AG04449 (cell line): ENCODE measurements around the gene CPNE2.

Experiments used
- CTCF ChIA-PET: fragments of 350-600 bp; formaldehyde crosslinking; extraction: SDS; loops from one replicate; lab custom pipeline; 2021; ENCODE audit warnings: antibody characterized with exemption; lab: Yijun Ruan, JAX
- POLR2A ChIA-PET: fragments of 400-600, 350-600 bp; formaldehyde crosslinking; extraction: SDS; loops from one replicate; lab custom pipeline; 2020; ENCODE audit warnings: antibody characterized with exemption, inconsistent platforms; lab: Yijun Ruan, JAX
- DNase-seq: peaks from one replicate; pipeline ENCODE4 v3.0.0-alpha.2; 2010; ENCODE audit warnings: low read depth, low spot score
- H3K4me3 ChIP-seq: 2 replicates; pipeline ENCODE4 v1.5.1; 2011; ENCODE audit warnings: low read depth, mild to moderate bottlenecking, control low read depth, low read length
- CTCF ChIP-seq: IDR thresholded peaks from one replicate; pipeline ENCODE4 v1.5.1; 2011; ENCODE audit warnings: mild to moderate bottlenecking, moderate library complexity, low read length, control low read depth, inconsistent platforms; ENCODE audit not compliant: insufficient read depth; ENCODE audit errors: missing control alignments

CPNE2 gene

GRCh38 chr16:57153841-57154240 lies 61.5 kb downstream of the CPNE2 start:
- CTCF ChIA-PET: interaction anchor here (1.5 to 2.8 kb wide), 2 partner anchors 62 to 69 kb away, joined by 3 to 18 read pairs; partner anchors contain the start of gene CPNE2

GRCh38 chr16:57155702-57156350 lies 63.4 kb downstream of the CPNE2 start:
- DNase-seq: no peak
- no peak overlapping the region for H3K4me3 ChIP-seq
- ChIA-PET POLR2A (no interaction called here), CTCF (interaction anchor here (1.1 to 2.4 kb wide), 3 partner anchors 11 to 72 kb away, joined by 3 to 10 read pairs (median 4); no protein-coding TSS in a partner anchor)
- no peak for TF ChIP-seq CTCF

More at GRCh38 chr16:57153841-57154240, 61.5 kb downstream of the CPNE2 start:
- H3K4me3 ChIP-seq: no peak overlapping the region
- POLR2A ChIA-PET: no interaction called here
- TF ChIP-seq CTCF: no peak
- DNase-seq: no peak

- ChIA-PET CTCF (interaction anchor here (1.1 to 2.4 kb wide), 3 partner anchors 12 to 72 kb away, joined by 3 to 10 read pairs (median 4); no protein-coding TSS in a partner anchor), POLR2A (no interaction called here)
- no peak overlapping the region for H3K4me3 ChIP-seq
- no peak for DNase-seq
- TF ChIP-seq CTCF: no peak
Observed at GRCh38 chr16:57156351-57156703, 63.9 kb downstream of the CPNE2 start.

GRCh38 chr16:57157533-57157932 lies 65.2 kb downstream of the CPNE2 start:
- no peak for TF ChIP-seq CTCF
- POLR2A ChIA-PET: no interaction called here
- DNase-seq: no peak
- H3K4me3 ChIP-seq: no peak overlapping the region
- CTCF ChIA-PET: no interaction called here

GRCh38 chr16:57159447-57159846 lies 67.1 kb downstream of the CPNE2 start:
- ChIA-PET CTCF (interaction anchor here (0.9 to 4.0 kb wide), 5 partner anchors 8 to 75 kb away, joined by 3 to 25 read pairs (median 3); no protein-coding TSS in a partner anchor), POLR2A (no interaction called here)
- no peak for DNase-seq
- no peak overlapping the region for H3K4me3 ChIP-seq
- TF ChIP-seq CTCF: no peak

GRCh38 chr16:57163842-57164241 lies 71.5 kb downstream of the CPNE2 start:
- ChIA-PET POLR2A (no interaction called here), CTCF (interaction anchor here (9.9 to 13.6 kb wide), 2 partner anchors 70 to 81 kb away, joined by 69 to 197 read pairs; partner anchors contain the start of gene CPNE2)
- DNase-seq: no peak
- TF ChIP-seq CTCF: no peak
- H3K4me3 ChIP-seq: no peak overlapping the region
